ENCODE results near the gene RPTN.

Gene RPTN

DNA sequence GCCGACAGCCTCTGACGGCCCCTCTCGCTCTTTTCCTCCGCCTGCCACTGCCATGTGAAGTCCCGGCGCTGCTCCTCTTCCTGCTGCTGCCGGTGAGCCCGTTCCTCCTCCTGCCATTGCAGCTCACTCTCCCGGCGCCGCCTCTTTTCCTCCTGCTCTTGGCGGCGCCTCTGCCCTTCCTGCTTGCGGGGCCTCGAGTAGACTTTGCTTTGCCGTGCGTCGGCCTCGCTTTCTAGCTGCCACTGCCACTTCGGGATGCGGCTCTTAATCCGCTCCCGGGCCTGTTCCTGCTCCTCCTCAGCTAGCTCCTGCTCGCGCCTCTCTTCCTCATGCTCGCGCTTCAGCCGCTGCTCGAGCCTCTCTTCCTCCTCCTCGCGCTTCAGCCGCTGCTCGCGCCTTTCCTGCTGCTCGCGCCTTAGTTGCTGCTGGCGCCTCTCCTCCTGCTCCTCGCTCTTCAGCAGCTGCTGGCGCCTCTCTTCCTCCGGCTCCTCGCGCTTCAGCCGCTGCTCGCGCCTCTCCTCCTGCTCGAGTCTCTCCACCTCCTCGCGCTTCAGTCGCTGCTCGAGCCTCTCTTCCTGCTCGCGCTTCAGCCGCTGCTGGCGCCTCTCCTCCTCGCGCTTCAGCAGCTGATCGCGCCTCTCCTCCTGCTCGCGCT, 48.0 kb downstream of the RPTN start:
- DNase-seq (ENCODE audit: low spot score): peak; percentile 28

DNA sequence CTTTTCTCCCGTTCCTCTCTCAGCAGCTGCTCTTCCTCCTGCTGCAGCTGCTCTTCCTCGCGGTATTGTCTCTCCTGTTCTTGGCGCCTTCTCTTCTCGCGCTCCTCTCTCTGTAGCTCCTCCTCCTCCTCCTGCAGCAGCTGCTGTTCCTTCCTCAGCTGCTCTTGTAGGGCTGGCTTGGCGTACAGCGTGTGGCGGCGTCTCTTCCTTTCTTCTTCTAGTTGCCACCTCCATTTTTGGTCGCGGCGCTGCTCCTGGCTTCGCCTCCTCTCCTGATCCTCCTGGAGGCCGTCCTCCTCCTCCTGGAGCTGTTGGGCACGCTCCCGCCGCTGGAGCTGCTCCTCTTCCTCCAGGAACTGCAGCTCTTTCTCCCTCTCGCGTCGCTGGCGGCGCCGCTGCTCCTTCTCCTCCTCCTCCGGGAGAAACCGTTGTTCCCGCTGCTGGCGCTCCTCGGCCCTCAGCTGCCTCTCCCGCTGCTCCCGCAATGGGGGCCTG, 48.6 kb downstream of the RPTN start:
- DNase-seq (ENCODE audit: low spot score): peak; percentile 39

DNA sequence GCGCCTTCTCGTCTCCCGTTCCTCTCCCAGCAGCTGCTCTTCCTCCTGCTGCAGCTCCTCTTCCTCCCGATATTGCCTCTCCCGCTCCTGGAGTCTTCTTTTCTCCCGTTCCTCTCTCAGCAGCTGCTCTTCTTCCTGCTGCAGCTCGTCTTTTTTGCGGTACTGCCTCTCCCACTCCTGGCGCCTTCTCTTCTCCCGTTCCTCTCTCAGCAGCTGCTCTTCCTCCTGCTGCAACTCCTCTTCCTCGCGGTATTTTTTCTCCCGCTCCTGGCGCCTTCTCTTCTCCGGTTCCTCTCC, 49.1 kb downstream of the RPTN start:
- no peak for DNase-seq (ENCODE audit: low spot score)

DNA sequence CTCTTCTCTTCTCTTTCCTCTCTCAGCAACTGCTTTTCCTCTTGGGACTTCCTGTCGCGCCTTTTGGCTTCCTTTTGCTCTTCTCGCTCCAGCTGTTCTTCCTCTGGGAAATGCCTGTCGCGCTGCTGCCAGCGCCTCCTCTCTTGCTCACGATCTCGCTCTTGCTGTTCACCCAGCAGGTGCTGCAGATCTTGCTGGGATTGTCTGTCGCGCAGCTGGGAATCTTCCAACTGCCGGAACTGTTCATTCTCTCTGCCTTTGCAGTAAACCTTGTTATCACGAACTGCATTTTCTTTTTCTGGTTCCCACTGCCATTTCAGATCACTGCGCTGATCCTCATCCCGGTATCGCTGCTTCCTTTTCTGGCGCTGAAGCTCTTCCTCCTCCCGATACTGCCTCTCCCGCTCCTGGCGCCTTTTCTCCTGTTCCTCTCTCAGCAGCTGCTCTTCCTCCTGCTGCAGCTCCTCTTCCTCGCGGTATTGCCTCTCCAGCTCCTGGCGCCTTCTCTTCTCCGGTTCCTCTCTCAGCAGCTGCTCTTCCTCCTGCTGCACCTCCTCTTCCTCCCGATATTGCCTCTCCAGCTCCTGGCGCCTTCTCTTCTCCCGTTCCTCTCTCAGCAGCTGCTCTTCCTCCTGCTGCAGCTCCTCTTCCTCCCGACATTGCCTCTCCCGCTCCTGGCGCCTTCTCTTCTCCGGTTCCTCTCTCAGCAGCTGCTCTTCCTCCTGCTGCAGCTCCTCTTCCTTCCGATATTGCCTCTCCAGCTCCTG, 49.6 kb downstream of the RPTN start:
- peak; percentile 12 for DNase-seq (ENCODE audit: low spot score)

DNA sequence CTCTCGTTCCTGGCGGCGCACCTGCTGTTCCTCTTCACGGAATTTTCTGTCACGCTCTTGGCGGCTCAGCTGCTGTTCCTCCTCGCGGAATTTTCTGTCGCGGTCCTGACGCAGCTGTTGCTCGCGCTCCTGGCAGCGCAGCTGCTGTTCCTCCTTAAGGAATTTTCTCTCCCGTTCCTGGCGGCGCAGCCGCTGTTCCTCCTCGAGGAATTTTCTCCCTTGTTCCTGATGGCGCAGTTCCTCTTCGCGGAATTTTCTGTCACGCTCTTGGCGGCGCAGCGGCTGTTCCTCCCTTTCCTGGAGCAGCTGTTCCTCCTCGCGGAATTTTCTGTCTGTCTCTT, 50.2 kb downstream of the RPTN start:
- DNase-seq (ENCODE audit: low spot score): peak; percentile 37

DNA sequence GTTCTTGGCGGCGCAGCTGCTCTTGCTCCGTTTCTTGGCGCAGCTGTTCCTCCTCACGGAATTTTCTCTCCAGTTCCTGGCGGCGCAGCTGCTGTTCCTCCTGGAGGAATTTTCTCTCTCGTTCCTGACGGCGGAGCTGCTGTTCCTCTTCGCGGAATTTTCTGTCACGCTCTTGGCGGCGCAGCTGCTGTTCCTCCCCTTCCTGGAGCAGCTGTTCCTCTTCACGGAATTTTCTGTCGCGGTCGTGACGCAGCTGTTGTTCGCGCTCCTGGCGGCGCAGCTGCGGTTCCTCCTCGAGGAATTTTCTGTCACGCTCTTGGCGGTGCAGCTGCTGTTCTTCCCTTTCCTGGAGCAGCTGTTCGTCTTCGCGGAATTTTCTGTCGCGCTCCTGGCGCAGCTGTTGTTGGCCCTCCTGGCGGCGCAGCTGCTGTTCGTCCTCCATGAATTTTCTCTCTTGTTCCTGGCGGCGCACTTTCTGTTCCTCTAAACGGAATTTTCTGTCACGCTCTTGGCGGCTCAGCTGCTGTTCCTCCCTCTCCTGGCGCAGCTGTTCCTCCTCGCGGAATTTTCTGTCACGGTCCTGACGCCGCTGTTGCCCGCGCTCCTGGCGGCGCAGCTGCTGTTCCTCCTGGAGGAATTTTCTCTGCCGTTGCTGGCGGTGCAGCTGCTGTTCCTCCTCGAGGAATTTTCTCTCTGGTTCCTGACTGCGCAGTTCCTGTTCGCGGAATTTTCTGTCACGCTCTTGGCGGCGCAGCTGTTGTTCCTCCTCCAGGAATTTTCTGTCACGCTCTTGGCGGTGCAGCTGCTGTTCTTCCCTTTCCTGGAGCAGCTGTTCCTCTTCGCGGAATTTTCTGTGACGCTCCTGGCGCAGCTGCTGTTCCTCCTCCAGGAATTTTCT, 50.8 kb downstream of the RPTN start:
- peak; percentile 58 for DNase-seq (ENCODE audit: low spot score)

DNA sequence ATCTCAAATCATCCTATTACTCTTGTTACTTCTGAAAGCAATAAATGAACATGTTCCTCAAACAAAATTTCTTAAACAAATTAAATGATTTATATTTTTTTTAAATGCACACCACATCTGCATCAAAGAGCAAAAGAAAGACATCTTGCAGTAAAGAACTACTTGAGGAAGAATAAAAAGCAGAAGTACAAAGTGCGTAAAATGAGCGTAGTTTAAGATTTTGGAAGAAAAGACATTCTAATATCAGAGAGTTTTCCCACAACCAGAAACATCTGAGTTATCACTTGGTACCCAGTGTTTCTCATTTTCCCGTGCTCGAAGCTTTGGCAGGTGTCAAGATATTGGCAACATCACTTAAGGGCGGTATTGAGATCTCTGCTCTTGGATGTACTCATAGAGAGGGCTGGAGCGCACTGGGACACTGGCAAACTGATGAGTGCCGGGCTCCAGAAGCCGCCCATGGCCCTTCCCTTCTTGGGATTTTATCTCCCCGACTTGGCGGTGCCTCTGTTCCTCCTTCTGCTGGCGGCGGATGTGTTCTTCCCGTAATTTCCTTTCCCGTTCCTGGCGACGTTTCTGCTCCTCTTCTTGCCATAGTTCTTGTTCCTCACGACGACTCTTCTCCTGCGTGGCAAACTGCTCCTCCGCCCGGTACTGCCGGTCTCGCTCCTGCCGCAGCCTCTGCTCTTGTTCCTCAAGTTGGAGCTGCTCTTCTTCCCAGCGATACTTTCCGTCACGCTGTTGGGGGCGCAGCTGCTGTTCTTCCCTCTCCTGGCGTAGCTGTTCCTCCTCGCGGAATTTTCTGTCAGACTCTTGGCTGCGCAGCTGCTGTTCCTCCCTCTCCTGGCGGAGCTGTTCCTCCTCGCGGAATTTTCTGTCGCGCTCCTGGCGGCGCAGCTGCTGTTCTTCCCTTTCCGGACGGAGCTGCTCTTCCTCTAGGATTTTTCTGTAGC, 51.7 kb downstream of the RPTN start:
- DNase-seq (ENCODE audit: low spot score): peak; percentile 68

DNA sequence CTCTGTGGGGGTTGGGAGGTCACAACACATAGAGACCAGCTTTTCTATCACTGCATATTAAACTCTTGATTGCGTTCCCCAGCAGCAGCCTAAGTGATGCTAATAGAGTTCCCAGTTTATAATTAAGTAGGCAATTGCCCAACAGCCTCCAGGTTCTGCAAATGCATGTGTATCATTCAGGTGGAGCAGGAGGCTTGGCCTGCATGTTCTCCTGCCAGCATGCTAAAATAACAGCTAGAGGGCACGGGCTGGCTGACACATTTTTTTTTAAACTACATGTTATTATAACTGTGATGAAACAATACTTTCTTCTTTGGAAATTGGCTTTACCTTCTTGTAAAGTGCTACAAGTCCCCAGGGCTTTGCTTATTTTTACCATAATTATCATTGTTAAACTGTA, 54.2 kb downstream of the RPTN start:
- DNase-seq (ENCODE audit: low spot score): no peak

All from LoVo (cell line).